Epidermal melanocyte (primary cell): Measurements from ENCODE around the gene TMEM82.

Experiments
- DNase-seq: peaks from one replicate; pipeline ENCODE4 v3.0.0; 2011; ENCODE audit warnings: low spot score; ENCODE audit not compliant: insufficient read length

Gene TMEM82

DNA sequence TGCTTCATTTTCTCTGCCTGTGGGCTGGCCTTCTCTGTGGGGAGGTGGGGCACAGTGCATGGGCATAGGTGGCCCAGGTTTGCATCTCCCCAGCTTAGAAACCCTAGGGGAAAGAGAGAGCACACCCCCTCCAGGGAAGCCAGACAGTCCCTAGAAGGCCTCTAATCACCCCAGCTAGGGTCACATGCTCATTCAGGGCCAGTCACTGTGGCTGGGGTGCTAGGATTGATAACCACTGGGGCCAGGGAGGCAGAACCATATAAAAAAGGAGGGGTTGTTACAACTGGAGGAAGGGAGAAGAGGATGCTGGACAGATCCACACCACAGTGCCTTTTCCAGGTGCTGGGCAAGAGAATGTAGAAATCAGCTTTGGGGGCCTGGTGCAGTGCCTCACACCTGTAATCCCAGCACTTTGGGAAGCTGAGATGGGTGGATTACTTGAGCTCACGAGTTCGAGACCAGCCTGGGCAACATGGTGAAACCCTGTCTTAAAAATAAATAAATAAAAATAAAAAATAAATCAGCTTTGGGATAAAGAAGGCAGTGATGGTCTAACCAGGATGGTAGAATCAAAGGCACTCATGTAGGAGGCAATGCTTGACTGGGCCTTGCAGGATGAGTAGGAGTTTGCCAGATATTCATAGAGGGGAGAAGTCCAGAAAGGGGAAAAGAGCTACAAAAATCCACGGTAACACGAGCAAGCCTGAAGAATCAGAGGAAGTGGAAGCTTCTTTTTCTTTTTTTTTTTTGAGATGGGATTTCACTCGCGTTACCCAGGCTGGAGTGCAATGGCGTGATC, 35.8 kb downstream of the TMEM82 start:
- DNase-seq, result no peak

DNA sequence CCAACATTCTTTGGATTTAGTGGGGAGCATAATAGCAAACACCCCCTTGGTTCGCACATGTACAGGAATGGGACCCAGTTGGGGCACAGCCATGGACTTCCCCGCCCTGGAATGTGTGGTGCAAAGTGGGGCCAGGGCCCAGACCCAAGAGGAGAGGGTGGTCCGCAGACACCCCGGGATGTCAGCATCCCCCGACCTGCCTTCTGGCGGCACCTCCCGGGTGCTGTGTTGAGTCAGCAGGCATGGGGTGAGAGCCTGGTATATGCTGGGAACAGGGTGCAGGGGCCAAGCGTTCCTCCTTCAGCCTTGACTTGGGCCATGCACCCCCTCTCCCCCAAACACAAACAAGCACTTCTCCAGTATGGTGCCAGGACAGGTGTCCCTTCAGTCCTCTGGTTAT, 43.4 kb downstream of the TMEM82 start:
- DNase-seq, result no peak

DNA sequence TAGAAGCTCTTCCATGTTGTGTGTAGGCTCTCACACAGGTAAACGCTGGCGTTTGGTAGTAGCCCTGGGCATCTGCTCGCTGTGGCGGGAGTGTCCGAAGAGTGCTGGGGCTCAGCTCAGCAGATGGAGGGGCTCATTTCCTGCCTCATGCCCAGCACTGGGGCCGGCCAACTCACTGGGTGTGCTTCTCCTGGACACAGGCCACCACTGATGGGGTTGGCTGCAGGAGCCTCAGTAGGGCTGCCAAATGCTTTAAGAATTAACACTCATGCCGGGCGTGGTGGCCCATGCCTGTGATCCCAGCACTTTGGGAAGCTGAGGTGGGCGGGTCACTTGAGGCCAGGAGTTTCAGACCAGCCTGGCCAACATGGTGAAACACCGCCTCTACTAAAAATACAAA, 44.3 kb downstream of the TMEM82 start:
- no peak for DNase-seq

DNA sequence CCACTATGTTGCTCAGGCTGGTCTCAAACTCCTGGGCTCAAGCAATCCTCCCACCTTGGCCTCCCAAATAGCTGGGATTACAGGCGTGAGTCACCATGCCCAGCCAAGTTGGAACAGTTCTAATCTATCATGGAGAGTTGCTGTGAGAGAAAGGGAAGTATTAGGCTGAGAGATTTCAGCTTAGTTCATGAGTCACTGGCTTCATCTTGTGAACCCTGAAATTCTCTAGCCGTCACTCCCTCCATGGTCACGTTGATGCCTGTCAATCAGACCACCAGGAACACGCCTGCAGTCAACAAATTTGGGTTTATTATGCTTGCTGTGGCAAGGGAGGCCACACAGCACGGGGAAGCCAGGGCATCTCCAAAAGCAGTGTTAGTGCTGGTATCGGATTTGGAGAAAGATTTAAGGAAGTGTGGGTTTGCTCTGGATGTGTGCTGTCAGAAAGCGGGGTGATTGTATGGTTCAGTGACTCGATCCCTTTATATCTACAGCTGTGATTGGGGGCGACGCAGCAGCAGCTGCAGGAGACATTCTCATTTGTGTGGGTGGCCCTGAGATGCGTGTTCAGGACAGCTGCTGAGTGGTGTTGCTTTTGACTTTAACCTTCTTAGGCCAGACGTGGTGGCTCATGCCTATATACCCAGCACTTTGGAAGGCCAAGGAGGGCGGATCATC, 46.5 kb downstream of the TMEM82 start:
- no peak for DNase-seq

DNA sequence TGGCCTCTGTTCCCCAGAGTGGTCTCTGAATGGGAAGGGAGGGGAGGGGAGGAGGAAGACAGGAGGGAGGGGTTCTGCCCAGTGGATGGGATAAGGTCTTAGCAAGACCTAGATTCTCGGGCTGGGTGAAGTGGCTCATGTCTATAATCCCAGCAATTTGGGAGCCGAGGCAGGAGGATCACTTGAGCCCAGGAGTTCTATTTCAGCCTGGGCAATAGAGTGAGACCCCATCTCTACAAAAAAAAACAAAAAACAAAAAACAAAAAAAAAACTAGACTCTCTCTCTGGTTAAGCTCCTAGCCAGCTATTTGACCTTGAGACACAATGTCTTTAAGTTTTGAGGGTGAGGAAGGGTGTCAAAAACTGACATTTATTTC, 53.8 kb downstream of the TMEM82 start:
- DNase-seq, result no peak
